ENCODE measurements around the gene SCGN.
"Not testable (repeated sequence)": the region's sequence is repeated elsewhere in the genome, so short reads cannot be mapped to it uniquely, and the experiment has no call there.

SCGN gene

DNA sequence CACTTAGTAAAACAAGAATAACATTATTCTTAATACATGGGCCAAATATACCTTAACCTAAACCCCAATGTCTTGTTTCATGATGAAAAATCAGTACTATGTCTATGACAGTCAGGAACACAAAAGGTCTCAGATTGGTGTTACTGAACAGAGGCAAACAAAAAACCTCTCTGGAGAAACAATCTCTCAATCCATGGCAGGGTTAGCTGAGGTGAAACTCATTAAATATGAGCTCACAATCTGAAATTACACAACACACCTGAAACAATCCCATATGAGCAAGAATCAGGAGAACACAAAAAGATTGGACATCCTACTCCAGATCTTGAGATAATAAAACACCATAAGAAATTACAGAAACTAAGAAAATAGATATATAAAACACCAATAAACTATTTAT, 96.0 kb downstream of the SCGN start:
- Histone ChIP-seq H3K27me3 (ENCODE audit: insufficient read depth, low read length, poor library complexity) (peaks cover 3% of the 10 kb centered on the region), H3K9me3 (ENCODE audit: insufficient read depth, low read length, severe bottlenecking) (no peaks in the 10 kb centered on the region), H4K20me1 (ENCODE audit: insufficient read depth, low read length) (no peaks in the 10 kb centered on the region), H3K4me3 (ENCODE audit: low read depth in 1 of 2, low read length in 2 of 2) (no peak overlapping the region), H3K36me3 (ENCODE audit: insufficient read depth, low read length) (no peaks in the 10 kb centered on the region), H3K27ac (ENCODE audit: low read length) (no peak overlapping the region), H3K4me1 (ENCODE audit: insufficient read depth, low read length) (no peaks in the 10 kb centered on the region), H2AFZ (ENCODE audit: low read depth, low read length) (no peak overlapping the region), H3K4me2 (ENCODE audit: insufficient read depth, low read length) (no peak overlapping the region), H3K79me2 (ENCODE audit: insufficient read depth, low read length) (no peaks in the 10 kb centered on the region), H3K9ac (ENCODE audit: low read depth, low read length) (no peak overlapping the region)
- TF ChIP-seq EZH2 (IDR thresholded peaks at IDR 0.05; ENCODE audit: borderline replicate concordance, low read depth, low read length, severe bottlenecking) (no peak), CTCF (IDR thresholded peaks at IDR 0.05; ENCODE audit: borderline replicate concordance, extremely low read depth, low read length, poor library complexity, severe bottlenecking) (no peak)
- ATAC-seq (ENCODE audit: insufficient read depth, low read depth), result no peak
- no peak for DNase-seq

- not testable (repeated sequence) for ATAC-seq (ENCODE audit: insufficient read depth, low read depth); H3K79me2 ChIP-seq (ENCODE audit: insufficient read depth, low read length); H3K27ac ChIP-seq (ENCODE audit: low read length); H2AFZ ChIP-seq (ENCODE audit: low read depth, low read length); H3K36me3 ChIP-seq (ENCODE audit: insufficient read depth, low read length); H3K9me3 ChIP-seq (ENCODE audit: insufficient read depth, low read length, severe bottlenecking); H3K9ac ChIP-seq (ENCODE audit: low read depth, low read length); H3K4me1 ChIP-seq (ENCODE audit: insufficient read depth, low read length); H4K20me1 ChIP-seq (ENCODE audit: insufficient read depth, low read length); H3K27me3 ChIP-seq (ENCODE audit: insufficient read depth, low read length, poor library complexity); H3K4me2 ChIP-seq (ENCODE audit: insufficient read depth, low read length); H3K4me3 ChIP-seq (ENCODE audit: low read depth in 1 of 2, low read length in 2 of 2); DNase-seq
Observed at GRCh38 chr6:25748601-25749517, 96.8 kb downstream of the SCGN start.

DNA sequence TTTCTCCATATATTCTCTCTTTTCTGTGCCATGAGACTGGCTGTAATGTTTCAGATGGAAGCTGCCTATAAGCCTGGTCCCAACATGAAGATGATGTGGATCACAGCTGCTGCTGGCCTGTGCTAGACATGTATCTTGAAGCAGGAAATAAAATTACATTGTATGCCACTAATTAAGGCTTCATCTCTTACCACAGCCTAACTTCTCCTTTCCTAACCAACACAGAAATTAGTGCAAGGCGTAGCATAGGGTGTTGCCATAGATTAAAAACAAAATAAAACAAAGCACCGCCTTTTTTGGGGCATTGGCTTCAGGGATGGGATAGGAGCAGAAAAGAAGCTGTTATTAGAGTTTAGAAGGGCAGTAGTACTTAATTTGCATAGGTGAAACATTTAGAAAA, 97.8 kb downstream of the SCGN start:
- Histone ChIP-seq H3K9me3 (ENCODE audit: insufficient read depth, low read length, severe bottlenecking) (no peaks in the 10 kb centered on the region), H3K27me3 (ENCODE audit: insufficient read depth, low read length, poor library complexity) (peaks cover 3% of the 10 kb centered on the region), H2AFZ (ENCODE audit: low read depth, low read length) (no peak overlapping the region), H3K4me1 (ENCODE audit: insufficient read depth, low read length) (no peaks in the 10 kb centered on the region), H3K79me2 (ENCODE audit: insufficient read depth, low read length) (no peaks in the 10 kb centered on the region), H3K4me2 (ENCODE audit: insufficient read depth, low read length) (no peak overlapping the region), H3K27ac (ENCODE audit: low read length) (no peak overlapping the region), H3K9ac (ENCODE audit: low read depth, low read length) (no peak overlapping the region), H4K20me1 (ENCODE audit: insufficient read depth, low read length) (no peaks in the 10 kb centered on the region), H3K36me3 (ENCODE audit: insufficient read depth, low read length) (no peaks in the 10 kb centered on the region), H3K4me3 (ENCODE audit: low read depth in 1 of 2, low read length in 2 of 2) (no peak overlapping the region)
- DNase-seq (no peak), ATAC-seq (ENCODE audit: insufficient read depth, low read depth) (no peak)
- TF ChIP-seq EZH2 (IDR thresholded peaks at IDR 0.05; ENCODE audit: borderline replicate concordance, low read depth, low read length, severe bottlenecking), result no peak
- TF ChIP-seq CTCF (IDR thresholded peaks at IDR 0.05; ENCODE audit: borderline replicate concordance, extremely low read depth, low read length, poor library complexity, severe bottlenecking), result no peak

DNA sequence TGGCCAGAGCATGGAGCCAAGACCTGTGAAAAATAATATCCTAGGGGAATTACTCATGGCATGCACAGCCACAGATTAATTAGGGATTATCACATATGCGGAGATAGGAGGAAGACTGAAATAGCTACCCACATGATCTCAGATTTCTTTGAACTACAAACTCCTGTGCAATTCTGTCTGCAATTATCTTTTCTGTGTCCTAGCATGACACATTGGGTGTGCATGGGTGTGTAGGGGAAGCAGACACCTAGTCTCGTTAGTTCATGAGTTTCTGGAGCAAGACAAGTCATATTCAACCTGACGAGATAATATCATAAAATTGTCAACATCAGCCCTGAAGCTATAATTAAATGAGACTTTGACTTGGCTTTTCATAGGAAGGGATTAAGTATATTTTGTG, 98.9 kb downstream of the SCGN start:
- Histone ChIP-seq H3K9ac (ENCODE audit: low read depth, low read length) (no peak overlapping the region), H2AFZ (ENCODE audit: low read depth, low read length) (no peak overlapping the region), H3K27ac (ENCODE audit: low read length) (no peak overlapping the region), H3K9me3 (ENCODE audit: insufficient read depth, low read length, severe bottlenecking) (no peaks in the 10 kb centered on the region), H3K27me3 (ENCODE audit: insufficient read depth, low read length, poor library complexity) (peaks cover 3% of the 10 kb centered on the region), H3K36me3 (ENCODE audit: insufficient read depth, low read length) (no peaks in the 10 kb centered on the region), H3K4me3 (ENCODE audit: low read depth in 1 of 2, low read length in 2 of 2) (no peak overlapping the region), H3K4me2 (ENCODE audit: insufficient read depth, low read length) (no peak overlapping the region), H3K4me1 (ENCODE audit: insufficient read depth, low read length) (no peaks in the 10 kb centered on the region), H3K79me2 (ENCODE audit: insufficient read depth, low read length) (no peaks in the 10 kb centered on the region), H4K20me1 (ENCODE audit: insufficient read depth, low read length) (no peaks in the 10 kb centered on the region)
- DNase-seq, result no peak
- TF ChIP-seq CTCF (IDR thresholded peaks at IDR 0.05; ENCODE audit: borderline replicate concordance, extremely low read depth, low read length, poor library complexity, severe bottlenecking) (no peak), EZH2 (IDR thresholded peaks at IDR 0.05; ENCODE audit: borderline replicate concordance, low read depth, low read length, severe bottlenecking) (no peak)
- no peak for ATAC-seq (ENCODE audit: insufficient read depth, low read depth)

All from DND-41 (cell line).